GM12878 (cell line): ENCODE measurements around the gene EIF4H. TPM values are rescaled to one million over a fixed set of nuclear protein-coding genes. Genes with fewer than 3 reads are reported as not detected.

Experiments used
- ATF3 ChIP-seq: IDR thresholded peaks from 2 replicates; pipeline ENCODE4 v1.6.1; 2011; ENCODE audit warnings: low read depth, mild to moderate bottlenecking, low read length, moderate library complexity, borderline replicate concordance; ENCODE audit errors: extremely low read depth
- BCLAF1 ChIP-seq: fragments of 450-650 bp; IDR thresholded peaks from 2 replicates; pipeline ENCODE4 v1.6.1; 2017; ENCODE audit warnings: antibody characterized with exemption, mild to moderate bottlenecking, moderate library complexity
- CHD1 ChIP-seq: IDR thresholded peaks from 2 replicates; pipeline ENCODE4 v1.6.1; 2012; ENCODE audit warnings: low read depth, low read length, improper control_type of control experiment
- CHD2 ChIP-seq: IDR thresholded peaks from 2 replicates; pipeline ENCODE4 v1.6.1; 2011; ENCODE audit warnings: low read depth, low read length, improper control_type of control experiment, borderline replicate concordance
- DPF2 ChIP-seq: fragments of 450-650 bp; IDR thresholded peaks from 2 replicates; pipeline ENCODE4 v1.6.1; 2017; ENCODE audit warnings: mild to moderate bottlenecking
- EP300 ChIP-seq, 2 experiments: fragments of 150-350 bp in 1 of 2; IDR thresholded peaks; 2 replicates each; pipeline ENCODE4 v1.6.1; 2011 to 2012; ENCODE audit warnings: low read depth in 2 of 2, low read length in 2 of 2, borderline replicate concordance in 1 of 2, improper control_type of control experiment in 1 of 2, inconsistent platforms in 1 of 2; ENCODE audit not compliant: control insufficient read depth in 1 of 2
- EZH2 ChIP-seq: IDR thresholded peaks from 2 replicates; pipeline ENCODE4 v1.6.1; 2012; ENCODE audit warnings: low read depth, mild to moderate bottlenecking, control low read depth, inconsistent platforms, low read length, borderline replicate concordance; ENCODE audit not compliant: control insufficient read depth
- IRF3 ChIP-seq: fragments of 450-650 bp; IDR thresholded peaks from 2 replicates; pipeline ENCODE4 v1.6.1; 2014; ENCODE audit warnings: mild to moderate bottlenecking
- KAT2A ChIP-seq: conservative IDR thresholded peaks from 2 replicates; pipeline ENCODE4 v1.6.1; 2011; ENCODE audit warnings: low read depth, low read length; ENCODE audit not compliant: control insufficient read depth
- KLF5 ChIP-seq: fragments of 450-650 bp; IDR thresholded peaks from 2 replicates; pipeline ENCODE4 v1.6.1; 2014; ENCODE audit warnings: mild to moderate bottlenecking; ENCODE audit not compliant: partially characterized antibody
- NBN ChIP-seq: fragments of 450-650 bp; IDR thresholded peaks from 2 replicates; pipeline ENCODE4 v1.6.1; 2016
- NR2F1 ChIP-seq: fragments of 450-650 bp; conservative IDR thresholded peaks from 2 replicates; pipeline ENCODE4 v1.6.1; 2017; ENCODE audit warnings: mild to moderate bottlenecking
- POLR2A ChIP-seq: IDR thresholded peaks from 2 replicates; pipeline ENCODE4 v1.6.1; 2011; ENCODE audit warnings: low read depth, mild to moderate bottlenecking, low read length
- POLR2AphosphoS2 ChIP-seq: IDR thresholded peaks from 2 replicates; pipeline ENCODE4 v1.6.1; 2011; ENCODE audit warnings: low read depth, mild to moderate bottlenecking, low read length, improper control_type of control experiment, moderate library complexity
- POLR2AphosphoS5 ChIP-seq: IDR thresholded peaks from 2 replicates; pipeline ENCODE4 v1.6.1; 2011; ENCODE audit warnings: mild to moderate bottlenecking, low read length, inconsistent platforms
- RAD21 ChIP-seq: IDR thresholded peaks from 2 replicates; pipeline ENCODE4 v1.6.1; 2011; ENCODE audit warnings: mild to moderate bottlenecking, low read depth, low read length, moderate library complexity; ENCODE audit not compliant: insufficient read depth
- SKIL ChIP-seq: fragments of 450-650 bp; IDR thresholded peaks from 2 replicates; pipeline ENCODE4 v1.6.1; 2017; ENCODE audit warnings: mild to moderate bottlenecking, low read depth, inconsistent platforms; ENCODE audit not compliant: poor library complexity, severe bottlenecking
- SPI1 ChIP-seq: IDR thresholded peaks from 2 replicates; pipeline ENCODE4 v1.6.1; 2011; ENCODE audit warnings: low read depth, mild to moderate bottlenecking, low read length, moderate library complexity, borderline replicate concordance; ENCODE audit not compliant: insufficient read depth
- TBL1XR1 ChIP-seq: IDR thresholded peaks from 2 replicates; pipeline ENCODE4 v1.6.1; 2012; ENCODE audit warnings: low read depth, low read length, improper control_type of control experiment
- TCF7 ChIP-seq: IDR thresholded peaks from 2 replicates; pipeline ENCODE4 v1.6.1; 2014; ENCODE audit warnings: antibody characterized with exemption, borderline replicate concordance
- ZBTB33 ChIP-seq: fragments of 450-650 bp; IDR thresholded peaks from 2 replicates; pipeline ENCODE4 v1.6.1; 2017; ENCODE audit warnings: mild to moderate bottlenecking
- ZNF207 ChIP-seq: fragments of 450-650 bp; IDR thresholded peaks from 2 replicates; pipeline ENCODE4 v1.6.1; 2014; ENCODE audit warnings: antibody characterized with exemption, mild to moderate bottlenecking, borderline replicate concordance
- ZNF622 ChIP-seq: fragments of 450-650 bp; IDR thresholded peaks from 2 replicates; pipeline ENCODE4 v1.6.1; 2017; ENCODE audit warnings: mild to moderate bottlenecking, inconsistent platforms
- ZSCAN29 ChIP-seq: fragments of 450-650 bp; IDR thresholded peaks from 2 replicates; pipeline ENCODE4 v1.6.1; 2017; ENCODE audit warnings: mild to moderate bottlenecking, moderate library complexity
- polyA plus RNA-seq, 11 experiments: library from polyadenylated mRNA; depleted of rRNA in 4 of 11; unstranded in 6 of 11; stranded (reverse) in 5 of 11; fragments of >200 nt; fragmentation: Nextera tagmentation in 4 of 11; fragmentation: Illumina TruSeq in 1 of 11; extraction: Ambion mirVana in 4 of 11; extraction: Trizol in 1 of 11; gene quantifications; 1 replicate in 1 of 11; 2 replicates in 10 of 11; pipeline versions ENCODE4 v1.2.1 to v1.2.3, GENCODE V29; 2011 to 2016; ENCODE audit warnings: inconsistent platforms in 2 of 11, missing spikeins in 2 of 11, low read depth in 1 of 11
- total RNA-seq, 4 experiments: library from RNA; depleted of rRNA in 3 of 4; stranded (reverse); fragments of >200 nt in 3 of 4; fragmentation: Illumina TruSeq in 1 of 4; extraction: Trizol in 1 of 4; gene quantifications; 2 replicates each; pipeline versions ENCODE4 v1.2.1 to v1.2.3, GENCODE V29; 2013 to 2021

The EIF4H gene
- total and polyA plus RNA-seq, 10 of the 15 experiments (the other 5 are each of a cell fraction or from before 2014, with no cell fraction given): 9.9 to 443 (median 258) TPM

- no peak for TF ChIP-seq BCLAF1
- TF ChIP-seq ATF3: no peak
- TF ChIP-seq NR2F1: no peak; the same call in 1 of the 2 replicates
- no peak for TF ChIP-seq SKIL
- TF ChIP-seq CHD1: no peak
- TF ChIP-seq CHD2: no peak
- no peak for TF ChIP-seq SPI1
- peak; percentile 55 for TF ChIP-seq DPF2
- no peak for TF ChIP-seq KAT2A
- TF ChIP-seq IRF3: no peak
- no peak for TF ChIP-seq EP300 (IDR thresholded peaks at IDR 0.05; ENCODE audit: borderline replicate concordance in 1 of 2, control insufficient read depth in 1 of 2, low read depth in 2 of 2, low read length in 2 of 2)
- TF ChIP-seq TCF7: no peak
- TF ChIP-seq POLR2AphosphoS5: no peak
- peak; percentile 65; the same call in 1 of the 2 replicates for TF ChIP-seq ZNF207
- no peak for TF ChIP-seq POLR2AphosphoS2
- TF ChIP-seq NBN: peak; percentile 65; the same call in 1 of the 2 replicates
- no peak for TF ChIP-seq ZSCAN29
- peak; percentile 88 for TF ChIP-seq ZBTB33
- TF ChIP-seq RAD21: peak; percentile 86
- TF ChIP-seq TBL1XR1: no peak
- no peak for TF ChIP-seq ZNF622
- no peak for TF ChIP-seq EZH2
- TF ChIP-seq KLF5: peak; percentile 46
- no peak for TF ChIP-seq POLR2A
Observed at GRCh38 chr7:74206589-74207120, 32.5 kb downstream of the EIF4H start (continued).
